Muscle of leg (tissue), 11 donors: ENCODE data around the gene ZNF618. TPM values are rescaled to one million over a fixed set of nuclear protein-coding genes. Genes with fewer than 3 reads are reported as not detected.

ENCODE experiments used
- DNase-seq: peaks from one replicate; pipeline ENCODE4 v3.0.0; 2013
- H3K27ac ChIP-seq: one replicate; pipeline ENCODE4 v1.5.1; 2013; ENCODE audit warnings: mild to moderate bottlenecking, low read length, control low read depth
- H3K27me3 ChIP-seq: one replicate; pipeline ENCODE4 v1.6.1; 2013; ENCODE audit warnings: low read length; ENCODE audit not compliant: control insufficient read depth, insufficient read depth
- H3K36me3 ChIP-seq: one replicate; pipeline ENCODE4 v1.6.1; 2013; ENCODE audit warnings: low read length; ENCODE audit not compliant: control insufficient read depth, insufficient read depth
- H3K4me1 ChIP-seq: one replicate; pipeline ENCODE4 v1.6.1; 2013; ENCODE audit warnings: low read length; ENCODE audit not compliant: control insufficient read depth, insufficient read depth
- H3K4me3 ChIP-seq: one replicate; pipeline ENCODE4 v1.5.1; 2013; ENCODE audit warnings: low read length, control low read depth
- H3K9me3 ChIP-seq: replicated peaks from 2 replicates; pipeline ENCODE4 v1.6.1; 2013; ENCODE audit warnings: low read depth, low read length; ENCODE audit not compliant: control insufficient read depth
- WGBS: methylation state at CpG from one replicate; pipeline ENCODE4 v1.1.5; 2013; ENCODE audit warnings: missing lambda C conversion rate; ENCODE audit not compliant: insufficient coverage; 5-methylcytosine and 5-hydroxymethylcytosine counted together
- polyA plus RNA-seq, 8 donors: library from polyadenylated mRNA; unstranded; fragments of 120-200 nt; gene quantifications; one replicate each; pipeline versions ENCODE4 v1.2.1 to v1.2.3, GENCODE V29; 2013; ENCODE audit warnings: inconsistent platforms in 1 of 8, low replicate concordance in 1 of 8; ENCODE audit not compliant: insufficient read length in 8 of 8, insufficient read depth in 1 of 8
- total RNA-seq: library from RNA; stranded (reverse); fragments of 120-200 nt; gene quantifications from one replicate; pipeline ENCODE4 v1.2.4, GENCODE V29; 2013

Gene ZNF618
- total and polyA plus RNA-seq, 9 donors = 6.4 to 21.8 (median 16.1) TPM

- H3K36me3 ChIP-seq = peaks cover 8% of the 10 kb centered on the region
- DNase-seq = no peak
- no peak overlapping the region for H3K27ac ChIP-seq
- no peaks in the 10 kb centered on the region for H3K27me3 ChIP-seq
- no peak overlapping the region for H3K4me3 ChIP-seq
- 77% methylated on average over 8 of the region's 9 CpGs for WGBS
- no peaks in the 10 kb centered on the region for H3K9me3 ChIP-seq
- peaks cover 40% of the 10 kb centered on the region for H3K4me1 ChIP-seq
These were observed 39.8 kb downstream of the ZNF618 start for GRCh38 chr9:113915817-113916434.

- no peaks in the 10 kb centered on the region for H3K27me3 ChIP-seq
- no CpG with 5 or more reads among the region's 2 CpGs for WGBS
- no peak overlapping the region for H3K27ac ChIP-seq
- H3K4me1 ChIP-seq = peaks cover 32% of the 10 kb centered on the region
- no peak for DNase-seq
- peaks cover 8% of the 10 kb centered on the region for H3K36me3 ChIP-seq
- no peaks in the 10 kb centered on the region for H3K9me3 ChIP-seq
- H3K4me3 ChIP-seq = no peak overlapping the region
These were observed 40.8 kb downstream of the ZNF618 start for GRCh38 chr9:113916931-113917330.

DNA sequence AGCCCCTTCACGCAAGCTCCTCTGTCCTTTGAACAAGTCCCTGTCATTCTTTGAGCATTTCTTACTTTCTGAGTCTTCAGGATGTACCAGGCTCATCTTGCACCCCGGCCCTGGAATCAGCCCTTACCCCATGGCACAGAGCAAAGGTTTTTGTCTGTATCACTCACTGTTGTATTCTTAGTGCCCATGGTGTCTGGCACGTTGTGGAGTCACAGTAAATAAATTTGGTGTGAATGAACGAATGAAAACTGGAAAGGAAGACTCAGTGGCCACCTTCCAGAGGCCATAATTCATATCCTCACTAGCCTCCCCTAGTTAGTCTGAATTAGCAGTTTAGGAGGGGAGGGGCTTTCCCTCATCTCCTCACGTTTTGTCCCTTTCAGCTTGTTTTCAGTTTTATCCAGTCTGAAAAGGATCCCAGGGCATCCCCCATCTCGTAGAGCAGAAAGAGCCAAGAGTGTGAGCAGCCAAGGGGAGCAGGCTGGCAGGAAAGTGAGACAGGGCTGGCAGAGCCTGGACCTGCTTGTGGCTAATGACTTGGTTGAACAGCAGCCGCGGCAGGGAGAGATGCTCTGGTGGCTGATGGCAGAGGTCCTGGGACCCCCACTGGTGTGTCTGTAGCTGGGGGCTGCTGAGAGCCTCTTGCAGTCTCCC, 42.7 kb downstream of the ZNF618 start:
- Histone ChIP-seq H3K36me3 (peaks cover 6% of the 10 kb centered on the region), H3K4me1 (peaks cover 15% of the 10 kb centered on the region), H3K4me3 (no peak overlapping the region), H3K9me3 (peaks cover 4% of the 10 kb centered on the region), H3K27me3 (no peaks in the 10 kb centered on the region), H3K27ac (no peak overlapping the region)
- 55% methylated on average over 5 of the region's 8 CpGs for WGBS
- no peak for DNase-seq

GRCh38 chr9:113919382-113919781, 43.3 kb downstream of the ZNF618 start:
- Histone ChIP-seq H3K4me3 (no peak overlapping the region), H3K9me3 (peaks cover 4% of the 10 kb centered on the region), H3K4me1 (peaks cover 10% of the 10 kb centered on the region), H3K36me3 (peaks cover 6% of the 10 kb centered on the region), H3K27me3 (no peaks in the 10 kb centered on the region), H3K27ac (no peak overlapping the region)
- 59% methylated on average over 9 of the region's 9 CpGs for WGBS
- no peak for DNase-seq

DNA sequence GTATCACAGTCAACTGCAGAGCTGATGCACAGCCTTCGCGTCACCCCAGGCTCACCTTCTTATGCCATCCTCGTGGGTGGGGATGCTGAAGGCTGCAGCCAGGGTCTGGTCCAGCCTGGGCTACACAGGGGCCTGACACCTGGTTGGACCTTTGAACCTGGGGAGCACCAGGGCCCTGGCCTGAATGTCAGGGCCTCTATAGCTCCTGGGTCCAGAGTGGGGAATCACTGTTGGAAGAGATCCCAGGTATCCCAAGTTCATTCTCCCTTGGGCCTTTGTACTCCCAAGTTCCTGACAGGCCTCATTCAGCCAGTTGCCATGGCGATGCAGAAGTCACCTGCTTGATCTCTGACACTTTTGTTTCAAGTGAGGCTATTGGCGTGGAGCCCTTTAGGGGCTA, 43.8 kb downstream of the ZNF618 start:
- 100% methylated on average over 4 of the region's 5 CpGs for whole genome bisulfite sequencing
- peaks cover 6% of the 10 kb centered on the region for H3K9me3 ChIP-seq
- DNase-seq = no peak
- no peaks in the 10 kb centered on the region for H3K27me3 ChIP-seq
- peaks cover 6% of the 10 kb centered on the region for H3K36me3 ChIP-seq
- peaks cover 10% of the 10 kb centered on the region for H3K4me1 ChIP-seq
- no peak overlapping the region for H3K4me3 ChIP-seq
- H3K27ac ChIP-seq = no peak overlapping the region

DNA sequence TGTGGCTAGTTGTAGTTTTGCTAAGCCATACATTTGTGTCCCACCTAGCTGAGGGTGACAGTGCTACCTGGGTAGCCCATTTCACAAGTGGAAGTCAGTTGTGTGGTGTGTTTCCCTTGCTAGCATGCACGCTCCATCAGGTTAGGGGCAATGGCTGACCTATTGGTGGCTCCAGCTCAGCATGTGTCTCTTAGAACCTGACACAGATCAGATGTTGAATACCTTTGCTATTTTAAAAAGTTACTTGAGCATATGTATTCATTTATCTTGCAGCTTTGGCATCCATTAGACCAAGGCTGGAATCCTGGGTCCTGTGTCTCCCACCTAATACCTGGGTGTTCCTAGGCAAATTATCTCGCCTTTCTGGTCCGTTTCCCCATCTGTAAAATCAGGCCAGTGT, 44.8 kb downstream of the ZNF618 start:
- no peak overlapping the region for H3K27ac ChIP-seq
- no peak for DNase-seq
- peaks cover 7% of the 10 kb centered on the region for H3K9me3 ChIP-seq
- 95% methylated on average over 3 of the region's 3 CpGs for WGBS
- no peaks in the 10 kb centered on the region for H3K27me3 ChIP-seq
- peaks cover 6% of the 10 kb centered on the region for H3K36me3 ChIP-seq
- no peak overlapping the region for H3K4me3 ChIP-seq
- H3K4me1 ChIP-seq = peaks cover 10% of the 10 kb centered on the region

DNA sequence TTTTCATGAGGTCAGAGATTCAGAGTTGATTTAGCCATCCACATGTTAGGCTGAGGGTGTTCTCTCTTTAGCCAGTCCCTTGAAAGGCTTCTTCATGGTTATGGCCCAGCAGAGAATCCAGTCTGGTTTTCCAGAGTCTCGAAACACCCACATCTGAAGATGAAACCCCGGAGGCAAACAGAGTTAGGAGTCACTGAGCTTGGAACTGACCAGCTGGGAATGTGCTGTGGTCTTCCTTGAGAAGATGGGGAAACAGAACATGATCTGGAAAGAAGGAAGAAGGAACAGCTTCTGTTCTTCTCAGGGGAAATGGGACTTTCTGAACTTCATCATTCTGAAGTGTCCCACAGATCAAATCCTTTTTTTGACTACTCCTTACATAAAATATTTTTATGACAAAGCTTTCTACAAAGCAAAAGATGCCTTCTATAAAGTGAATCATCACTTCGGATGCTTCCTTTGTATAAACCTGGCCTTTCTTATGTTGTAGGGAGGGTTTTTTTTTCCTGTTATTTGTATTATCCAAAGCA, 45.4 kb downstream of the ZNF618 start:
- 100% methylated on average over 2 of the region's 3 CpGs for WGBS
- H3K27ac ChIP-seq = no peak overlapping the region
- H3K9me3 ChIP-seq = peaks cover 9% of the 10 kb centered on the region
- H3K4me3 ChIP-seq = no peak overlapping the region
- DNase-seq = no peak
- peaks cover 4% of the 10 kb centered on the region for H3K36me3 ChIP-seq
- H3K4me1 ChIP-seq = peaks cover 10% of the 10 kb centered on the region
- H3K27me3 ChIP-seq = no peaks in the 10 kb centered on the region

- Histone ChIP-seq H3K27ac (no peak overlapping the region), H3K9me3 (peaks cover 12% of the 10 kb centered on the region), H3K4me3 (no peak overlapping the region), H3K36me3 (no peaks in the 10 kb centered on the region), H3K27me3 (no peaks in the 10 kb centered on the region), H3K4me1 (peaks cover 10% of the 10 kb centered on the region)
- 97% methylated on average over 3 of the region's 4 CpGs for WGBS
- DNase-seq = no peak
These were observed 46.1 kb downstream of the ZNF618 start for GRCh38 chr9:113922160-113922559.

DNA sequence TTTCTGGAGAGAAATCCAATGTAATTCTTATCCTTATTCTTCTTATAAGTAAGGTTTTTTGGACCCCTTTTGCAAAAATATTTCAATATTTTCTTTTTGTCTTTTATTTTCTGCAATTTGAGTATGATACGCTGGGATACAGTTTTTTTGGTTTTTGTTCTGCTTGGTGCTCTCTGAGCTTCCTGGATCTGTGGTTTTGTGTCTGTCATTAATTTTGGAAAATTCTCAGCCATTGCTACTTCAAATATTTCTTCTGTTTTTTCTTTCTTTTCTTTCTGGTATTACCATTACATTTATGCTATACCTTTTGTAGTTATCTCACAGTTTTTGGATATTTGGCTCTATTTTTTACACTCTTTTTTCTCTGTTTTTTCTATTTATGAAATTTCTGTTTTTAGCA, 50.1 kb downstream of the ZNF618 start:
- H3K27ac ChIP-seq = no peak overlapping the region
- DNase-seq = no peak
- no peaks in the 10 kb centered on the region for H3K27me3 ChIP-seq
- H3K4me3 ChIP-seq = no peak overlapping the region
- no peaks in the 10 kb centered on the region for H3K4me1 ChIP-seq
- no CpG with 5 or more reads among the region's 1 CpG for WGBS
- H3K9me3 ChIP-seq = peaks cover 33% of the 10 kb centered on the region
- no peaks in the 10 kb centered on the region for H3K36me3 ChIP-seq

GRCh38 chr9:113927277-113927676, 51.2 kb downstream of the ZNF618 start:
- Histone ChIP-seq H3K27me3 (no peaks in the 10 kb centered on the region), H3K9me3 (peaks cover 33% of the 10 kb centered on the region), H3K4me3 (no peak overlapping the region), H3K4me1 (no peaks in the 10 kb centered on the region), H3K36me3 (no peaks in the 10 kb centered on the region), H3K27ac (no peak overlapping the region)
- no peak for DNase-seq
- 20% methylated on average over 1 of the region's 2 CpGs for WGBS
